BLaER1 (cell line): ENCODE measurements around the gene LRRFIP1.
"Not testable (repeated sequence)": the region's sequence is repeated elsewhere in the genome, so short reads cannot be mapped to it uniquely, and the experiment has no call there.

Experiments
- H3K27ac ChIP-seq: shearing (Covaris generic); formaldehyde crosslinking; 2 replicates; pipeline ENCODE4 v1.8.1; 2022
- H3K27me3 ChIP-seq: shearing (Covaris generic); formaldehyde crosslinking; 2 replicates; pipeline ENCODE4 v1.8.1; 2022
- H3K36me3 ChIP-seq: shearing (Covaris generic); formaldehyde crosslinking; 2 replicates; pipeline ENCODE4 v1.8.1; 2022
- H3K4me1 ChIP-seq: shearing (Covaris generic); formaldehyde crosslinking; 2 replicates; pipeline ENCODE4 v1.8.1; 2022
- H3K4me2 ChIP-seq: shearing (Covaris generic); formaldehyde crosslinking; 2 replicates; pipeline ENCODE4 v1.8.1; 2022
- H3K4me3 ChIP-seq: shearing (Covaris generic); formaldehyde crosslinking; 2 replicates; pipeline ENCODE4 v1.8.1; 2022
- H3K9ac ChIP-seq: shearing (Covaris generic); formaldehyde crosslinking; 2 replicates; pipeline ENCODE4 v1.8.1; 2022
- H3K9me3 ChIP-seq: shearing (Covaris generic); formaldehyde crosslinking; 2 replicates; pipeline ENCODE4 v1.8.1; 2022
- H4K20me1 ChIP-seq: shearing (Covaris generic); formaldehyde crosslinking; 2 replicates; pipeline ENCODE4 v1.8.1; 2022
- Cebpa-rat ChIP-seq: shearing (Covaris generic); IDR thresholded peaks from 2 replicates; pipeline ENCODE4 v1.8.1; 2022

LRRFIP1 gene

GRCh38 chr2:237746302-237747080, 119.1 kb downstream of the LRRFIP1 start:
- H3K4me1 ChIP-seq, result peaks cover 34% of the 10 kb centered on the region
- no peak overlapping the region for H3K4me2 ChIP-seq
- no peak overlapping the region for H3K4me3 ChIP-seq
- no peaks in the 10 kb centered on the region for H3K27me3 ChIP-seq
- no peak overlapping the region for H3K27ac ChIP-seq
- no peak for TF ChIP-seq Cebpa-rat
- peaks cover 18% of the 10 kb centered on the region for H3K9me3 ChIP-seq
- H3K9ac ChIP-seq, result no peak overlapping the region
- peaks cover 98% of the 10 kb centered on the region for H4K20me1 ChIP-seq
- peaks cover 86% of the 10 kb centered on the region for H3K36me3 ChIP-seq

- Histone ChIP-seq H3K27ac (no peak overlapping the region; the same call in 1 of the 2 replicates), H3K36me3 (peaks cover 87% of the 10 kb centered on the region), H3K4me1 (peaks cover 27% of the 10 kb centered on the region), H3K4me2 (no peak overlapping the region), H4K20me1 (peaks cover 97% of the 10 kb centered on the region), H3K4me3 (no peak overlapping the region), H3K9ac (no peak overlapping the region), H3K27me3 (no peaks in the 10 kb centered on the region), H3K9me3 (peaks cover 18% of the 10 kb centered on the region)
- no peak for TF ChIP-seq Cebpa-rat
These were observed 119.8 kb downstream of the LRRFIP1 start for GRCh38 chr2:237747189-237747588.

- Histone ChIP-seq H3K4me3 (no peak overlapping the region), H3K27ac (no peak overlapping the region), H3K36me3 (peaks cover 91% of the 10 kb centered on the region), H3K4me2 (no peak overlapping the region), H3K27me3 (no peaks in the 10 kb centered on the region), H3K4me1 (peaks cover 9% of the 10 kb centered on the region), H3K9ac (no peak overlapping the region), H4K20me1 (peaks cover 86% of the 10 kb centered on the region), H3K9me3 (peaks cover 18% of the 10 kb centered on the region)
- TF ChIP-seq Cebpa-rat, result no peak
These were observed 121.6 kb downstream of the LRRFIP1 start for GRCh38 chr2:237749002-237749401.

GRCh38 chr2:237749961-237750360, 122.6 kb downstream of the LRRFIP1 start:
- no peak overlapping the region for H3K4me3 ChIP-seq
- no peaks in the 10 kb centered on the region for H3K4me1 ChIP-seq
- peaks cover 82% of the 10 kb centered on the region for H4K20me1 ChIP-seq
- no peak overlapping the region for H3K27ac ChIP-seq
- H3K27me3 ChIP-seq, result no peaks in the 10 kb centered on the region
- TF ChIP-seq Cebpa-rat, result no peak
- H3K9ac ChIP-seq, result no peak overlapping the region
- peaks cover 95% of the 10 kb centered on the region for H3K36me3 ChIP-seq
- peaks cover 18% of the 10 kb centered on the region for H3K9me3 ChIP-seq
- H3K4me2 ChIP-seq, result no peak overlapping the region

- peaks cover 100% of the 10 kb centered on the region for H3K36me3 ChIP-seq
- not testable (repeated sequence) for H3K4me3 ChIP-seq, H3K4me2 ChIP-seq, H3K27me3 ChIP-seq, H3K4me1 ChIP-seq, H3K27ac ChIP-seq, H3K9ac ChIP-seq
- peaks cover 82% of the 10 kb centered on the region for H4K20me1 ChIP-seq
- H3K9me3 ChIP-seq, result peaks cover 18% of the 10 kb centered on the region
These were observed 123.1 kb downstream of the LRRFIP1 start for GRCh38 chr2:237750441-237750840.

GRCh38 chr2:237752761-237753165, 125.4 kb downstream of the LRRFIP1 start:
- no peak overlapping the region for H3K27ac ChIP-seq

GRCh38 chr2:237754182-237754581, 126.8 kb downstream of the LRRFIP1 start:
- peaks cover 66% of the 10 kb centered on the region for H4K20me1 ChIP-seq
- H3K27ac ChIP-seq, result no peak overlapping the region
- no peaks in the 10 kb centered on the region for H3K4me1 ChIP-seq
- H3K4me3 ChIP-seq, result no peak overlapping the region
- H3K4me2 ChIP-seq, result no peak overlapping the region
- H3K36me3 ChIP-seq, result peaks cover 100% of the 10 kb centered on the region
- TF ChIP-seq Cebpa-rat, result no peak
- no peak overlapping the region for H3K9ac ChIP-seq
- H3K27me3 ChIP-seq, result no peaks in the 10 kb centered on the region
- H3K9me3 ChIP-seq, result no peaks in the 10 kb centered on the region

More at GRCh38 chr2:237752761-237753165, 125.4 kb downstream of the LRRFIP1 start:
- Histone ChIP-seq H3K9me3 (peaks cover 12% of the 10 kb centered on the region), H3K36me3 (peaks cover 100% of the 10 kb centered on the region), H3K27me3 (no peaks in the 10 kb centered on the region), H3K4me3 (no peak overlapping the region), H3K9ac (no peak overlapping the region), H3K4me1 (no peaks in the 10 kb centered on the region), H4K20me1 (peaks cover 66% of the 10 kb centered on the region), H3K4me2 (no peak overlapping the region)
- no peak for TF ChIP-seq Cebpa-rat

GRCh38 chr2:237754626-237755248, 127.3 kb downstream of the LRRFIP1 start:
- Histone ChIP-seq H3K9ac (no peak overlapping the region), H3K27me3 (no peaks in the 10 kb centered on the region), H3K4me2 (no peak overlapping the region), H3K9me3 (no peaks in the 10 kb centered on the region), H3K36me3 (peaks cover 100% of the 10 kb centered on the region), H3K4me3 (no peak overlapping the region), H4K20me1 (peaks cover 66% of the 10 kb centered on the region), H3K4me1 (no peaks in the 10 kb centered on the region), H3K27ac (no peak overlapping the region)
- no peak for TF ChIP-seq Cebpa-rat

- no peaks in the 10 kb centered on the region for H3K4me1 ChIP-seq
- TF ChIP-seq Cebpa-rat, result no peak
- no peak overlapping the region for H3K27ac ChIP-seq
- no peak overlapping the region for H3K4me3 ChIP-seq
- no peaks in the 10 kb centered on the region for H3K27me3 ChIP-seq
- peaks cover 45% of the 10 kb centered on the region for H4K20me1 ChIP-seq
- H3K36me3 ChIP-seq, result peaks cover 98% of the 10 kb centered on the region
- H3K9me3 ChIP-seq, result no peaks in the 10 kb centered on the region
- H3K9ac ChIP-seq, result no peak overlapping the region
- H3K4me2 ChIP-seq, result no peak overlapping the region
These were observed 130.2 kb downstream of the LRRFIP1 start for GRCh38 chr2:237757616-237758015.

- peaks cover 46% of the 10 kb centered on the region for H4K20me1 ChIP-seq
- no peak overlapping the region for H3K27ac ChIP-seq
- peaks cover 98% of the 10 kb centered on the region for H3K36me3 ChIP-seq
- no peaks in the 10 kb centered on the region for H3K27me3 ChIP-seq
- no peaks in the 10 kb centered on the region for H3K9me3 ChIP-seq
- no peak overlapping the region for H3K9ac ChIP-seq
- H3K4me1 ChIP-seq, result no peaks in the 10 kb centered on the region
- no peak overlapping the region for H3K4me3 ChIP-seq
- no peak for TF ChIP-seq Cebpa-rat
- H3K4me2 ChIP-seq, result no peak overlapping the region
These were observed 130.8 kb downstream of the LRRFIP1 start for GRCh38 chr2:237758185-237758584.
